Panc1 (cell line): ENCODE results near the gene KIF1A. TPM values are rescaled to one million over a fixed set of nuclear protein-coding genes. Genes with fewer than 3 reads are reported as not detected.

Source experiments
- ATAC-seq: fragments of 200-7000 bp; cut with Tn5 transposase; 2 replicates; pipeline ENCODE4 v1.9.1; 2020; ENCODE audit warnings: mild to moderate bottlenecking, moderate library complexity
- BruUV-seq: library from RNA; stranded (reverse); fragments of 400-500 nt; replicated peaks from 2 replicates; lab custom pipeline; 2021; lab: Mats Ljungman, UMichigan
- CTCF ChIA-PET: fragments of 300-600 bp; sonication (Branson Sonifier 250); formaldehyde crosslinking; loops from one replicate; lab custom pipeline; 2022; ENCODE audit warnings: antibody characterized with exemption; lab: Charles Lee
- POLR2A ChIA-PET: fragments of 300-600 bp; sonication (Branson Sonifier 250); formaldehyde crosslinking; loops from one replicate; lab custom pipeline; 2022; ENCODE audit warnings: antibody characterized with exemption; lab: Charles Lee
- DNase-seq: peaks from one replicate; pipeline ENCODE4 v3.0.0-alpha.2; 2010; ENCODE audit warnings: low read depth, low spot score
- H3K27ac ChIP-seq: 2 replicates; pipeline ENCODE4 v1.5.1; 2011; ENCODE audit warnings: mild to moderate bottlenecking, low read length, inconsistent platforms
- H3K27me3 ChIP-seq: fragments of 200-500 bp; sonication (Bioruptor generic); 2 replicates; pipeline ENCODE4 v1.6.0; 2014; ENCODE audit warnings: low read length, inconsistent platforms; ENCODE audit not compliant: control insufficient read depth, insufficient read depth
- H3K36me3 ChIP-seq: fragments of 200-500 bp; sonication (Bioruptor generic); 2 replicates; pipeline ENCODE4 v1.5.1; 2014; ENCODE audit warnings: inconsistent platforms, mild to moderate bottlenecking, low read length, moderate library complexity; ENCODE audit not compliant: control insufficient read depth, insufficient read depth
- H3K4me1 ChIP-seq: 2 replicates; pipeline ENCODE4 v1.5.1; 2011; ENCODE audit warnings: inconsistent platforms, mild to moderate bottlenecking, low read length, moderate library complexity; ENCODE audit not compliant: control insufficient read depth, insufficient read depth
- H3K4me3 ChIP-seq, 2 experiments: 2 replicates each; pipeline ENCODE4 v1.5.1; 2011 to 2012; ENCODE audit warnings: low read depth in 2 of 2, low read length in 2 of 2, mild to moderate bottlenecking in 2 of 2, inconsistent platforms in 1 of 2, moderate library complexity in 1 of 2
- H3K9me3 ChIP-seq: fragments of 200-500 bp; sonication (Bioruptor generic); 2 replicates; pipeline ENCODE4 v1.5.1; 2014; ENCODE audit warnings: low read depth, mild to moderate bottlenecking, inconsistent platforms, low read length, moderate library complexity; ENCODE audit not compliant: control insufficient read depth, insufficient read depth
- CTCF ChIP-seq: fragments of 450-650 bp; IDR thresholded peaks from 2 replicates; pipeline ENCODE4 v1.5.1; 2017; ENCODE audit warnings: mild to moderate bottlenecking
- POLR2AphosphoS5 ChIP-seq: IDR thresholded peaks from 2 replicates; pipeline ENCODE4 v1.6.1; 2012; ENCODE audit warnings: mild to moderate bottlenecking, low read depth, low read length, moderate library complexity
- REST ChIP-seq, 2 experiments: IDR thresholded peaks; 2 replicates each; pipeline ENCODE4 v1.6.1; 2011 to 2012; ENCODE audit warnings: low read depth in 2 of 2, control low read depth in 1 of 2, low read length in 1 of 2, mild to moderate bottlenecking in 1 of 2, moderate library complexity in 1 of 2; ENCODE audit not compliant: insufficient read depth in 1 of 2
- SIN3A ChIP-seq: IDR thresholded peaks from 2 replicates; pipeline ENCODE4 v1.6.1; 2012; ENCODE audit warnings: low read depth, mild to moderate bottlenecking, low read length, moderate library complexity, borderline replicate concordance; ENCODE audit not compliant: insufficient read depth
- TCF7L2 ChIP-seq: IDR thresholded peaks from 2 replicates; pipeline ENCODE4 v1.6.1; 2011; ENCODE audit warnings: mild to moderate bottlenecking, low read depth, low read length, inconsistent platforms
- in situ Hi-C: cut with HindIII; loops from 2 replicates; pipeline ENCODE4 v1.10.0; 2016; ENCODE audit warnings: low sequenced_read_pairs, low pct_unique_long_range_greater_than_20kb
- intact Hi-C: fragments of 100-400 bp; cut with micrococcal nuclease; formaldehyde crosslinking; loops from one replicate; pipeline ENCODE4 v1.10.0; 2022; ENCODE audit not compliant: unreplicated experiment
- total RNA-seq: library from RNA; stranded (reverse); gene quantifications from one replicate; pipeline ENCODE4 v1.2.1, GENCODE V29; 2021; ENCODE audit not compliant: unreplicated experiment

KIF1A gene
- total RNA-seq, 1 experiment from 2014 or later: 132 TPM

- ATAC-seq: no peak
- Histone ChIP-seq H3K36me3 (no peaks in the 10 kb centered on the region), H3K4me3 (no peak overlapping the region), H3K4me1 (no peaks in the 10 kb centered on the region), H3K9me3 (no peaks in the 10 kb centered on the region), H3K27ac (no peak overlapping the region), H3K27me3 (no peaks in the 10 kb centered on the region)
- ChIA-PET POLR2A (no interaction called here), CTCF (no interaction called here)
- in situ Hi-C loops: no loop called here
- DNase-seq: no peak
- intact Hi-C loops: no loop called here
- no TSS peak for BruUV-seq
- TF ChIP-seq REST (IDR thresholded peaks at IDR 0.05; ENCODE audit: insufficient read depth in 1 of 2, low read depth in 2 of 2, low read length in 1 of 2) (no peak), TCF7L2 (no peak), SIN3A (no peak), POLR2AphosphoS5 (no peak), CTCF (no peak)
Measured at GRCh38 chr2:240708457-240708856, 111.6 kb downstream of the KIF1A start.

- TF ChIP-seq SIN3A: no peak
- no peak for TF ChIP-seq REST (IDR thresholded peaks at IDR 0.05; ENCODE audit: insufficient read depth in 1 of 2, low read depth in 2 of 2, low read length in 1 of 2)
- Histone ChIP-seq H3K4me3 (no peak overlapping the region), H3K9me3 (no peaks in the 10 kb centered on the region), H3K27me3 (no peaks in the 10 kb centered on the region), H3K27ac (no peak overlapping the region), H3K36me3 (no peaks in the 10 kb centered on the region), H3K4me1 (no peaks in the 10 kb centered on the region)
- intact Hi-C loops (no loop called here), in situ Hi-C loops (no loop called here)
- CTCF ChIA-PET: no interaction called here
- ATAC-seq (no peak), DNase-seq (no peak)
- BruUV-seq: no TSS peak
- POLR2A ChIA-PET: no interaction called here
Measured at GRCh38 chr2:240707821-240708220, 112.2 kb downstream of the KIF1A start.
